ENCODE results near the gene LIN28A. TPM values are rescaled to one million over a fixed set of nuclear protein-coding genes. Genes with fewer than 3 reads are reported as not detected.

LIN28A gene
- total and polyA plus RNA-seq, 10 of the 15 experiments (the other 5 are each of a cell fraction or from before 2014, with no cell fraction given) = 0.13 to 0.59 (median 0.30) TPM; not detected in 7

GRCh38 chr1:26403656-26404055 lies 7.0 kb upstream of the LIN28A start:
- no peak for DNase-seq (ENCODE audit: low read depth, low spot score)
- Histone ChIP-seq H3K79me2 (ENCODE audit: control insufficient read depth, insufficient read depth, low read length) (no peaks in the 10 kb centered on the region), H4K20me1 (ENCODE audit: control insufficient read depth, insufficient read depth) (no peaks in the 10 kb centered on the region), H3K27me3 (replicated peaks in 1 of 2; ENCODE audit: control insufficient read depth in 2 of 2, insufficient read depth in 2 of 2, low read length in 1 of 2) (no peaks in the 10 kb centered on the region), H3K4me2 (ENCODE audit: control insufficient read depth, insufficient read depth) (no peak overlapping the region), H3K36me3 (ENCODE audit: control insufficient read depth in 2 of 2, insufficient read depth in 2 of 2, low read length in 1 of 2) (no peaks in the 10 kb centered on the region), H3K4me3 (no peak overlapping the region), H3K9me3 (replicated peaks; ENCODE audit: control insufficient read depth, insufficient read depth, low read length) (no peaks in the 10 kb centered on the region), H3K27ac (ENCODE audit: control insufficient read depth, insufficient read depth) (no peak overlapping the region), H3K9ac (ENCODE audit: control insufficient read depth, insufficient read depth, low read length) (no peak overlapping the region), H3K4me1 (ENCODE audit: control insufficient read depth, insufficient read depth, low read length) (no peaks in the 10 kb centered on the region), H2AFZ (ENCODE audit: control insufficient read depth, low read depth, low read length) (no peak overlapping the region)
- no TSS peak for BruUV-seq (replicated peaks)
- in situ Hi-C loops (cut with MboI) (no loop called here), intact Hi-C loops (cut with micrococcal nuclease; ENCODE audit: unreplicated experiment) (no loop called here)
- ChIA-PET POLR2A (no interaction called here), SMC1A (ENCODE audit: uncharacterized antibody, unreplicated experiment) (no interaction called here), CTCF (interaction anchor here (1.2 kb wide), 1 partner anchor 14 kb away, joined by 7 read pairs; no protein-coding TSS in a partner anchor), RAD21 (ENCODE audit: unreplicated experiment) (no interaction called here)
- no peak for ATAC-seq
- WGBS (ENCODE audit: insufficient coverage, insufficient replicate concordance, low lambda C conversion rate, missing lambda C conversion rate) = 0% methylated on average over 4 of the region's 4 CpGs
- FAIRE-seq = no peak
- TF ChIP-seq ZNF592 (IDR thresholded peaks at IDR 0.05) (no peak), RELB (IDR thresholded peaks at IDR 0.05; ENCODE audit: low read depth) (no peak)
